GM13976 (cell line): Measurements from ENCODE around the gene RACK1.

Experiments used
- DNase-seq: peaks from one replicate; pipeline ENCODE4 v3.0.0; 2012; ENCODE audit warnings: low spot score
- in situ Hi-C: fragments of 300-500 bp; cut with MboI; formaldehyde crosslinking; loops from one replicate; pipeline ENCODE4 v1.12.0; 2022; ENCODE audit warnings: low sequenced_read_pairs, mixed read lengths, inconsistent platforms; ENCODE audit not compliant: unreplicated experiment
- TF ChIP-seq, protein P1 (sequence below): IDR thresholded peaks from 2 replicates; pipeline ENCODE4 v1.5.1; 2012; ENCODE audit warnings: borderline replicate concordance, mild to moderate bottlenecking; ENCODE audit not compliant: insufficient read depth; ENCODE audit errors: extremely low read depth, missing control alignments, control extremely low read depth

Gene RACK1

GRCh38 chr5:181186986-181187499, 56.7 kb downstream of the RACK1 start:
- TF ChIP-seq, protein P1, sequence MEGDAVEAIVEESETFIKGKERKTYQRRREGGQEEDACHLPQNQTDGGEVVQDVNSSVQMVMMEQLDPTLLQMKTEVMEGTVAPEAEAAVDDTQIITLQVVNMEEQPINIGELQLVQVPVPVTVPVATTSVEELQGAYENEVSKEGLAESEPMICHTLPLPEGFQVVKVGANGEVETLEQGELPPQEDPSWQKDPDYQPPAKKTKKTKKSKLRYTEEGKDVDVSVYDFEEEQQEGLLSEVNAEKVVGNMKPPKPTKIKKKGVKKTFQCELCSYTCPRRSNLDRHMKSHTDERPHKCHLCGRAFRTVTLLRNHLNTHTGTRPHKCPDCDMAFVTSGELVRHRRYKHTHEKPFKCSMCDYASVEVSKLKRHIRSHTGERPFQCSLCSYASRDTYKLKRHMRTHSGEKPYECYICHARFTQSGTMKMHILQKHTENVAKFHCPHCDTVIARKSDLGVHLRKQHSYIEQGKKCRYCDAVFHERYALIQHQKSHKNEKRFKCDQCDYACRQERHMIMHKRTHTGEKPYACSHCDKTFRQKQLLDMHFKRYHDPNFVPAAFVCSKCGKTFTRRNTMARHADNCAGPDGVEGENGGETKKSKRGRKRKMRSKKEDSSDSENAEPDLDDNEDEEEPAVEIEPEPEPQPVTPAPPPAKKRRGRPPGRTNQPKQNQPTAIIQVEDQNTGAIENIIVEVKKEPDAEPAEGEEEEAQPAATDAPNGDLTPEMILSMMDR, result no peak
- no peak for DNase-seq
- in situ Hi-C loops, result no loop called here
